HG03196 (cell line): ENCODE data around the gene CUBN.
"Not testable (repeated sequence)": the region's sequence is repeated elsewhere in the genome, so short reads cannot be mapped to it uniquely, and the experiment has no call there.

Experiments used
- ATAC-seq: cut with Tn5 transposase; IDR thresholded peaks from one replicate; pipeline ENCODE4 v1.9.1; 2021; ENCODE audit not compliant: unreplicated experiment

The CUBN gene

DNA sequence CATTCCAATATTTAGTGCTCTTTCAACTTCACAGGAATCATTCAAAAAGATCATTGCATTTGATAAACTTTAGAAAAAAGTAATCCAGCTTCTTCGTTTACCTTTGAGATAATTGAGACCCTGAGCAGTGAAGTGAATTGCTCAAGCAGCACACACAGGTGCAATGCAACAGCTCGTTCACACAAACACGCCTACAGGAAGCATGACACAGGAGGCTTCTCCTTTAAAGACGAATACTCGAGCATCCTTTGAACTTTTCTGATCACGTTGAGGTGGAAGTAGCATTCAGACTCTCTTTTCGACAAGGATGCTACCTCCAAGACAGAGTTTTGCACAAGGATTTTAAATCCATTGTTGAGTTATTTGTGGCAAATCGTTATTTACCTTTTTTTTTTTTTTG, 294.4 kb downstream of the CUBN start:
- ATAC-seq, result no peak

DNA sequence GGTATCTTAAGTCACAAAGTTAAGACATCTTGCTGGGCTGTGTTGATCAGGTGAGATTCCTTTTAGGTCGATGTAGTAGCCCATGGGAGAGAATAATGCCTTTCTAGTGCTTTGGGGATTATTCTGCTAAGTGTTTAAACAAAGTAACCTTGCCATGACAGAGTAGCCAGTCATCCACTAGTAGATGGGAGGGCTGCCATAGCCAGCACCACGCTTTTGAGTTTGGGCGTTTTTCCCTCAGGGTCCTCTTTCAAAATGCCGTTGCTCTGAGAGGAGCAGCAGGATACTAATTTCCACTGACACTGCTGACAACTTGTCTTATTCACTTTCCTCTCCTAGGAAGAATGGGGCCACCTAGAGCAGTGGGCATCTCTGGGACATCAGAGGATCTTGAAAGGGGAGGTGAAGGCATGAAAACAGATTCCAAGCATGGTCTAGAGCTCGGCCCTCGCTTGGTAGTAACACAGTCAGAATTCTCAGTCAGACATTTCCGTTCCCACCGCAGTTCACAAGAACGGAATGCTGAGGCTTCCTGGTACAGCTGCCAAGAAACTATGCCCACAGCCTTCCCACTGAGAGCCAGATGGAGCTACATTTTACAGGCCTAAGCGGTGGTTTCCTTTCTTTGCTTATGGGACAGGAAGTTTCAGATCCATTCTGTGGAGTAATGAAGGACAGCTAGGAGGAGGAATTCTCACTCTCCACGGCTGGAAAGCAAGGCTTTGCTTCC, 297.1 kb downstream of the CUBN start:
- no peak for ATAC-seq

DNA sequence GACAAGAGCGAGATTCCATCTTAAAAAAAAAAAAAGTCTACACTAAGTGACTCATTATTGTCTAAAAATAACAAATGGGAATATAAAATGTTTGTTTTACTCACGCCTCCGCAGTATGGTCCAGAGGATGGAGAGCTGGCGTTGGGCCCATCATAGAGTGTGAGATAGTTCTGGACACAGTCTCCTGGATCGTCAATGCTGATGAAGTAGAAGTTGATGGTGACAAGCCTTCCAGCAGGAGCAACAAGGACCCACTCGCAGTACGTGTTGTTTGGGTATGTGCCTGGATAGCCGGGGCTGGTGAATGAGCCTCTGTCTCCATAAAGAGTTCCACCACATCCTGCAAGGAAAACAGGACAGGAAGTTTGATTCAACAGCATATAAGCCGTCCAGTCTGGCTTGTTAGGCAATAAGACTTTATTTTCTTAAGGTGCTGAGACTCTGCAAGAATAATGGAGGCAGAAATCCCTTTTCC, 300.9 kb downstream of the CUBN start:
- ATAC-seq, result no peak

DNA sequence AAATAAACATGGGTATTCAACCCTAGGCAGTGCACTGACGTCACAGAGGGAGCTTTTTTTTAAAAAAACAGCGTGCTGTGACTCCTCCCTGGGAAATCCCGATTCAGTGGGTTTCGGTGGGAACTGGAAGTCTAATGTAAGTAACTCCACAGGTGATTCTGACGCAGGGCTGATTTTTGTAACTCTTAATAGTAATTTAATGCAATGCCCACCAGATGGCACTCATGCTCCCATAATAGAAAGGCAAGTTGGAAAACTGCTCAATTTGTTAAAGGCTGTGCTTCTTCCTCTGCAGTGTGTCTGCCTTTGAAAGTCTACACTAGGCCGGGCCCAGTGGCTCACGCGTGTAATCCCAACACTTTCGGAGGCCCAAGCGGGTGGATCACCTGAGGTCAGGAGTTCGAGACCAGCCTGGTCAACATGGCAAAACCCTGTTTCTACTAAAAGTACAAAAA, 301.5 kb downstream of the CUBN start:
- ATAC-seq, result peak; percentile 63

DNA sequence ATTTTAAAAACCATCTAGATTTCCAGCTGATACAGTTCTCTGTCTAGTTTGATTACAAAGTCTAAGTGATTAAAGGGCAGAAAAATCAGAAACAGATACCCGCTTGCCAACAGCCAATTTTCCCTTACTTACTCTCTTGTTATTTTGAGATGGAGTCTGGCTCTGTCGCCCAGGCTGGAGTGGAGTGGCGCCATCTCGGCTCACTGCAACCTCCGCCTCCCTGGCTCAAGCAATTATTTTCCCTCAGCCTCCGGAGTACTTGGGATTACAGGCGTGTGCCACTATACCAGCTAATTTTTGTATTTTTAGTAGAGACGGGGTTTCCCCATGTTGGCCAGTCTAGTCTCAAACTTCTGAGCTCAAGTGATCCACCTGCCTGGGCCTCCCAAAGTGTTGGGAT, 302.1 kb downstream of the CUBN start:
- not testable (repeated sequence) for ATAC-seq

DNA sequence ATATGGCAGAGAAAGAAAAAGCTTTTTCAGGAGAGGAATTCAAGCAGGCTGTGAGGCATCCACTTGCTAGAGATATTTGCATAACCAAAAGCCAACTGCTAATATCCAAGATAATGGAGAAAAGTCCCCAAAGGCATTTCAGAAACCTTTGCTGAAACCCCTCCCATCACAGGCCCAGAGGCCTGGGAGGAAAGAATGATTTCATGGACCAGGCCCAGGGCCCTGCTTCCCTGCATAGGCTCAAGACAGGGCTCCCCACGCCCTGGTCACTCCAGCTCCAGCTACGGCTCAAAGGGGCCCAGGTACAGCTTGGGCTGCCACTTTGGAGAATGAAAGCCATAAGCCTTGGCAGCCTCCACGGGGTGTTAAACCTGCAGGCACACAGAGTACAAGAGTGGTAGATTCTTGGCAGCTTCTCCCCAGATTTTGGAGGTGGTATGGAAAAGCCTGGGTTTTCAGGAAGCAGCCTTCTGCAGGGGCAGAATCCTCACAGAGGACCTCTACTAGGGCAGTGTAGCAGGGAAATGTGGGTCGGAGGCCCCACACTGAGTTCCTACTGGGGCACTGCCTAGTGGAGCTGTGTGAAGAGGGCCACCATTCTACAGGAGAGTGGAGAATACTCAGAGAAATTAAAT, 306.8 kb downstream of the CUBN start:
- no peak for ATAC-seq

DNA sequence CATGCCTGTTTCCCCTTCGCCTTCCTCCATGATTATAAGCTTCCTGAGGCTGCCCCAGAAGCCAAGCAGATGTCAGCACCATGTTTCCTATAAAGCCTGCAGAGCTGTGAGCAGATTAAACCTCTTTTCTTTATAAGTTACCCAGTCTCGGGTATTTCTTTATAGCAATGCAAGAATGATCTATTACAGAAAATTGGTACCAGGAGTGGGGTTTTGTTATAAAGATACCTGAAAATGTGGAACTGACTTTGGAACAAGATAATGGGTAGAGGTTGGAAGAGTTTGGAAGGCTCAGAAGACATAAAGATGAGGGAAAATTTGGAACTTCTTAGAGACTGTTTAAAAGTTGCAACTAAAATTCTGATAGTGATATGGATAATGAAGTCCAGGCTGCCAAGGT, 307.6 kb downstream of the CUBN start:
- no peak for ATAC-seq

DNA sequence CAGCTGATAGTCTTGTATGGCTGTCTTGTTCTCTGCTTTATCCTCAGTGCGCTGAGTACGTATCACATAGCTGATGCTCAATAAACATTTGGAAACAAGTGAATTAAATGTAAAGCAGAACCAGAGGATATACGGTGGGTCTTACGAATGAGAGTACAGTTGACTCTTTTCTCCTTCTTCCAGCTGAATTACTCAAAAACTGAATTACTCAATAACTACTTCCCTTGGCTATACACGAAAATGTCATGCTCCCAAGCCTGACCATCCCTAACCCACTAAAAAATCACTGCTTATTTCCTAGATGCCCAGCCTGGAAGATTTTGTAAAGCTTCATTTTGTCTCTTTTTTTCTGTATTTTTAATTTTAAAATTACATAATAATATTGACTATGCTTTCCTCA, 309.2 kb downstream of the CUBN start:
- no peak for ATAC-seq

DNA sequence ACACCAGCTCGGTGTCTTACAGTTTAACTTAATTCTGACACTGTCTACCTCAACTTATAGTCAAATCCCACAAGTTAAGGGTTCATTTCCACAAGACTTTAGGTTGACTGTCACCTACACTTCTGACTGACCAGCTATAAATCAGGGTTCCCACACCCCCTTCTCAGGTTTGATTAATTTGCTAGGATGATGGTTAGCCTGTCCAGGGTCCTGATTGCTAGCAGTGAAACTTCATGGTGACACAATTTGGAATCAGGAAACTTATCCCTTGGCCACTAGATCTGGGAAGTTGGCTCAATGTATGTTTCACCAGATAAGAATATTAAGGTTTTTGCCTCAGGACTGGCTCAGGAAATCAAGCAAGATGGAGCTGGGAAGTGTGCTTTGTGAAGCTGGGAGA, 309.6 kb downstream of the CUBN start:
- ATAC-seq, result no peak

DNA sequence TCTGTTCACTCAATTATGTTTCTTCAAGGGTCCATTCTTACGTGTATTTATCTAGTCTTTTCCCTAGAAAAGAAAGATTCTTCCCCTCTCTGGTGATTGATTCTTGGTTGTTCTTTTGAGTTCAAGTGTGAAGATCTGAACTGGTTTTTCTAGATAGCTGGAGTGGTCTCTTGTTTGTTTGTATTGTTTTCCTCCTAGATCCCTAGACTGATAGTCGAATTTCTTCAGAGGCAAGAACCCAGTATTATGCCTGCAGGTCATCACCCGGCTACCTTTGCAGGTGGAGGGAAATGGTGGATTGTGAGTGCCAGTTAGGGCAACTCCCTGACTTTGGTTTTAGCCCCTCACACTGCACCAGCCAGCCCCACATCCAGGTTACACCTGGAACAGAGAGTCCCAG, 310.2 kb downstream of the CUBN start:
- ATAC-seq, result no peak

DNA sequence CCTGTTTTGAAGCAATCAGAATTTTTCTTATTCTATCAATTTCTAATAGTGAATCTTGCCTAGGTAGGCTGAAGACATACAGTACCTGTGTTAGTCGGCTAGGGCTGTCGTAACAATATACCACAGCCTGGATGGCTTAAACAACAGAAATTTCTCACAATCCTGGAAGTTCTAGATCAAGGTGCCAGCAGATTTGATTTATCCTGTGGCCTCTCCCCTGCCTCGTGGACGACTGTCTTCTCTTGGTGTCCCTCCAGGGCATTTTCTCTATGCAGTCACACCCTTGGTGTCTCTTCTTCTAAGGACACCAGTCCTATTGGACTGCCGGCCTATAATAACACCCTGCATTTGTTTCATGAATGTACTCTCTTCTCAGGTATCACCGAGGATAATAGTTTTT, 310.6 kb downstream of the CUBN start:
- no peak for ATAC-seq

DNA sequence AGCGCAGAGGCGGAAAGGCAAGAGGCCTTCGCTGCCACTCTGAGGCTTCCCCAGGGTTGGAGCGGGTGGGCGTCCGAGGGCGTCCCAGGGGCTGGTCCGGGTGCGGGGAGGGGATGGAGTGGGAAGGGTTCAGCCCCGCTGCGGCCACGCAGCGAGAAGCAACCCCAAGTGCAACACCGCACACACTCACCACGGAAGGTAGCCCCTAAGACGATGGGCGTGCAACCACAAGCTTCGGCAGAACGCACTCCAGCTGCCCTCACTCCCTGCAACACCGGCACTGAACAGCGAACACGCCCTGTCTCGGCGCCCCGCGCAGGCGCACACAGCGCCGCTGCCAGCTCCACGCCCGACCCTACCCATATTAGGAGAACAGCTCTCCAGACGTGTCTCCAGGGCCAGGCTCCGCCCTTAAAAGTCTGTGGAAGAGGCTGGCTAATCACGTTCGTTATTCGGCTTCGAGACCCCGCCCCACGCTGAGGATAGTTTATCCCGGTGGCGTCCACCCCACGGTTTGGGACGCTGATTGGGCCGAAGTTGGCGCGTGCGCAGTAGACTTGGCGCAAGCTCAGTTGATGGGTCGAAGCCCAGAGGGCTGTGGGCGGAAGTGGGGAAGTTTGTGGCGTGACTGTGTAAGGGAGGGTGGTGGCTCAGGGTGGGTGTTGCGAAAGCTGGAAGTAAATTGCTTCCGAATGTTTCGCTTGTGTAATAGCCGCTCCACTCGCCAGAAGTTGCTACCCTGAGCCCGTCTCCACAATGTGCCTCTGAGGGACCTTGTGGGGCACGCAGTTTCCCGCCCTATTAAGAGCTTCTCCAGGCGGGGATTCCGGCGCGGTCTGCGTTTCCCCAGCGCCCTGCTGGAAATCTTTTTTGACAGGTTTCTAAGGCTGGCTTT, 312.2 kb downstream of the CUBN start, which contains the start of gene RSU1:
Gene RSU1 (minus strand): TSS at position 300 of the 895 bp plus-strand sequence. CDS start 343 bp downstream, outside the sequence.
- ATAC-seq, result peak; percentile 99

DNA sequence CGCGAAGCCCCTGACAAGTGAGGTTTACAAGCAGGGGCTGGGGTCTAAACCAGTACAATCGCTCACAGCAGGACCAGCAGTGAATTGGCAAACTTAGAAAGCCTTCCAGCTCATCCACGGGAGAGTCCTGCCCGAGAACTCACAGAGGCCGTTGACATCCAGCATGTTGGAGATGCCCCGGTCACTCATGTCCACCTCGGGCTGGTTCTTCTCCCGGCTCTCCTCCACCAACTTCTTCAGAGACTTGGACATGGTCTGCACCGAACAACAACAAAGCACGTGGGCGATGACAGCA, 312.8 kb downstream of the CUBN start:
- ATAC-seq, result no peak

DNA sequence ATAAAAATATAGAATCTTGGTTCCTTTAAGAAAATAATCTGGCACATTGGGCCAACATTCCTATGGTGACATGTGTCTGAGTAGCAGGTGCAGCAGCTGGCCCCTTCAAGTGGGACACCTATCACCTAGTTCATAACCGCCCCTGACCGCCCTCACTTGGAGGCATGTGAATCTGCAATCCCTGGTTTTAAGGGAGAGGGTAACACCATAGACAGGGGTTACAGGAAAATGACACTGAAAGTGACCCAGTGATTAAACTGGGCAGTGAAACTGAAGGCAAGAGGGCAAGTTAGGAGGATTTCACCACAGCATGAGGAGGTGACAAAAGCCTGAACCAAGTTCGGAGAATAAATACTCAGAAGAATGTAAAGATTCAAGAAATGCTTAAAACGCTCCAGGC, 313.4 kb downstream of the CUBN start:
- no peak for ATAC-seq

DNA sequence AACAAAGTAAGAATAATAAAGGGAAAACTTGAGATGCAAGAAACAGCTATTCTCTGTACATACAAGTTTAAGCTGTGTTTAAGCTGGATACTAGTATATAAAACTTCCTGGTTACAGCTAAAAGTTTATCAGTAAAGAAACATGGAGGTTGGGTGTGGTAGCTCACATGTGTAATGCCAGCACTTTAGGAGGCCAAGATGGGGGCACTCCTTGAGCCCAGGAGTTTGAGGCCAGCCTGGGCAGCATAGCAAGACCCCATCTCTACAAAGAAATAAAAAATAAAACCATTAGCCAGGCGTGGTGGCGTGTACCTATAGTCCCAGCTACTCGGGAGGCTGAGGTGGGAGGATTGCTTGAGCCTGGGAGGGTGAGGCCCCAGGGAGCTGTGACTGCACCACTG, 315.6 kb downstream of the CUBN start:
- no peak for ATAC-seq

DNA sequence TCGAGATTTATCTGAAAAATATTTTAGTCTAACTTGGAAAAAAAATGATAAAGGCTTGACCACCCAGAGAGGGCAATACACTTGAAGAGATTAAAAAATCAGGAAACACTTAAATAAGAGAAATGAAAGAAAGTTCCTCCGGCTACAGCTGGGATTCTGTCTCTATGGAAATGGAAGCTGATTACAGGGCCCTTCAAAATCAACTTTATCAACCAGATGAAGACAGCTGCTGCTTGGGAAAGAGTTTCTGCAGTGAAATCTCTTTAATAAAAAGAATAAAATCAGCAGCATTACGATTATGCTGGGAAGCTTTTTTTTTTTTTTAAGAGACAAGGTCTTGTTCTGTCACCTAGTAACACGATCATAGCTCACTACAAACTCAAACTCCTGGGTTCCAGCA, 316.9 kb downstream of the CUBN start:
- no peak for ATAC-seq

DNA sequence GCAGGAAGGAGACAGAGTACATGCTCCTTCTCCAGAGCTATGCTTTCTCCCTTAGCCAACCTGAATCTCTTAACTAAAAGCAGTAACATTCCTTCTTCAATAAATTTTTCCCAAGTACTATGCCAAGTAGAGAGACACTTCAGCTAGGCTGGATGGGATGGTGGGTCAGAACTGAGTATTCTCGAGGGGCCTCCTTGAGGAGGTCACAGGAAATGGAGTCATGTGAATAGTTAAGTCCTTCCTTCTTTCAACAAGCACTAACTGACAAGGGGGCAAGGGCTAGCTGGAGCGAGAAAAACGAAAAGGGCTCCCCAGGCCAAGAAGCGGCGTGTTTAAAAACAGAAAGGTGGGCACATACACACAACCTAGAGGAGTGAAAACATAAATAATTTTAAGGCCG, 317.8 kb downstream of the CUBN start:
- ATAC-seq, result no peak

DNA sequence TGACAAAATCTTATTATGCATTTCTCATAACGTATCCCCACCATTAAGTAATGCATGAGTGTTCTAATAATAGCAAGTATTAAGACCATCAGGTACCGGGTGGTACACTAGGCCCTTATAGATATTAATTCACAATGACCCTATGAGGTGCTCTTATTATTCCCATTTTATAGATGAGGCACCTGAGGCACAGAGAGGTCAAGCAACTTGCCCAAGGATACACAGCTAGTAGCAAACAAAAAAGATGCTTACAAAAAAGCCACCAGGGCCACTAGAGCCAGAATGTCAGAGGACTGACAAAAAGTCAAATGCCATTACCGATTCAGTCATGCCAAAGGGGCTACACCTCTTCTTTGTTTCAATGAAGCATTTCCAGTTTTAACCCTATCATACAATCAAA, 318.3 kb downstream of the CUBN start:
- no peak for ATAC-seq

DNA sequence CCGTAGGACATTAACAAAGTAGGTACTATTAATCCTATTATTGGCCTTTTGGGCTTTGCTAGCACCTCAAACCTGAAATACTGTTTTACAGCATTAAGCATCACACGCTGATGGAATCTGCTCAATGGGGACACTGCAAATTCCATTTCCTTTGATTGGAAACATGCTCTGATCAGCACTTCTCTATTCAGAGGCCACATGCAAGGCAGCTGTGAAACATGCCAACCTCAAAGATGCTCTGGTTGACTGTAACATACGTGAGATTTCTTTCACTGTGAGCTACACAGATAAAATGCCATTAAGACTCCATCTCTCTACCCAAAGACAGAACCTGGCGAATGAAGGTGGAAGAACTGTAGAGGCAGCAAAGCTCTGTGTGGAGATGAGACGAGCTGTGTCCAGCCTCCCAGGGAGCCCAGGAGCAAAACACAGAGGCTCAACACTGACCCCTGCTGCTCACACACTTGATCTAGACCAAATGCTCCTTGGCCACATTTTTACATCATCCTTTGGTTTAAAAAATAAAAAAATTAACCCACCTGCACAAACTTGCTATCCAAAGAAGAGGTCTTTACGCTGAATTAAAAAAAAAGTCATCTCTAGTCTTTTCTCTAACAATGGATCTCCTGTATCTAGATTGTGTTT, 320.4 kb downstream of the CUBN start:
- ATAC-seq, result peak; percentile 74

DNA sequence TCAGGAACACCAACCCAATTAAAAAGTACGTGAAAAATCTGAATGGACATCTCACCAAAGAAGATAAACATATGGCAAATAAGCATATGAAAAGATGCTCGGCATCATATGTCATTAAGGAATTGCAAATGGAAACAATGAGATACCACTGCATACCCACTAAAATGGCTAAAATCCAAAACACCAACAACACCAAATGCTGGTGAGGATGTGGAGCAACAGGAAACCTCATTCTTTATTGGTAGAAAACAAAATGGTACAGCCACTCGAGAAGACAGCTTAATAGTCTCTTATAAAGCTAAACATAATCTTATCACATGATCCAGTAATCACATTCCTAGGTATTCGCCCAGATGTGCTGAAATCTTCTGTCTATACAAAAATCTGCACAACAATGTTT, 325.5 kb downstream of the CUBN start:
- no peak for ATAC-seq

DNA sequence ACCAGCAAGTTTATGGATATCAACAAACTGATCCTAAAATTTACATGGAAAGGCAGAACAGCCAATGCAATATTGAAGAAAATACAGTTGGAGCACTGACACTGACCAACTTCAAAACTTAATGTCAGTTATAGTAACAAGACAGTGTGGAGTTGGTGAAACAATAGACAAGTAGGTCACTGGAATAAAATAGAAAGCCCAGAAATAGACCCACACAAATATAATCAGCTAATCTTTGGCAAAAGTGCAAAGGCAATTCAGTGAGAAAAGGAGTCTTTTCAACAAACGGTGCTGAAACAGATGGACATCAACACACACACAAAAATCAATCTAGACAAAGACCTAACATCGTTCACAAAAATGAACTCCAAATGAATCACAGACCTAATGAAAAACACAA, 326.1 kb downstream of the CUBN start:
- no peak for ATAC-seq
